Pancreas (tissue), 10 donors: ENCODE results near the gene HIRA. TPM values are rescaled to one million over a fixed set of nuclear protein-coding genes. Genes with fewer than 3 reads are reported as not detected.
"Not testable (repeated sequence)": the region's sequence is repeated elsewhere in the genome, so short reads cannot be mapped to it uniquely, and the experiment has no call there.

Source experiments
- ATAC-seq, 4 donors: fragments of 200-7000 bp; cut with Tn5 transposase; one replicate each; pipeline versions ENCODE4 v1.8.0 to v1.9.1; 2020; ENCODE audit warnings: mild to moderate bottlenecking in 4 of 4, moderate library complexity in 4 of 4
- DNase-seq, 6 donors: peaks; one replicate each; pipeline ENCODE4 v3.0.0-alpha.2; 2020
- FAIRE-seq: peaks from 2 replicates; lab custom pipeline; 2012; peaks lifted over from hg19 to GRCh38; lab: Jason Lieb, UNC
- H3K27ac ChIP-seq, 4 donors: fragments of 200-600 bp; sonication (generic); 1 replicate in 3 of 4; 2 replicates in 1 of 4; pipeline versions ENCODE4 v1.5.0 to v1.8.0; 2020
- H3K27me3 ChIP-seq, 4 donors: fragments of 200-600 bp; one replicate each; pipeline ENCODE4 v1.8.0; 2021
- H3K36me3 ChIP-seq, 3 donors: fragments of 200-600 bp; sonication (generic) in 1 of 3; one replicate each; pipeline versions ENCODE4 v1.5.0 to v1.8.0; 2020 to 2021
- H3K4me1 ChIP-seq, 3 donors: fragments of 200-600 bp; one replicate each; pipeline ENCODE4 v1.8.0; 2021
- H3K4me3 ChIP-seq, 4 donors: fragments of 200-600 bp; sonication (generic) in 2 of 4; one replicate each; pipeline versions ENCODE4 v1.5.0 to v1.8.0; 2020 to 2021
- H3K9me3 ChIP-seq, 4 donors: fragments of 200-600 bp; one replicate each; pipeline ENCODE4 v1.8.0; 2021
- WGBS, 2 donors: extraction: QIAGEN DNeasy Blood & Tissue Kit; methylation state at CpG; one replicate each; pipeline ENCODE4 v1.1.7; 2013; 5-methylcytosine and 5-hydroxymethylcytosine counted together
- intact Hi-C, 3 donors: fragments of 100-400 bp; cut with DNase I; formaldehyde crosslinking; loops; one replicate each; pipeline versions ENCODE4 v1.11.1 to v1.14.2; 2022
- polyA plus RNA-seq, 2 donors: library from polyadenylated mRNA; stranded (reverse); fragments of 200-250 nt; gene quantifications; one replicate each; pipeline ENCODE4 v1.2.3, GENCODE V29; 2013
- total RNA-seq, 6 donors: library from RNA; stranded (reverse); fragmentation: NEBNext Ultra II Directional in 4 of 6; extraction: Animal tissue kit (Norgen Biotek cat#: 25700) in 4 of 6; gene quantifications; one replicate each; pipeline versions ENCODE4 v1.2.1 to v1.2.4, GENCODE V29; 2021 to 2023
- TF ChIP-seq, protein P1 (sequence below), 4 donors: fragments of 200-600 bp; sonication (generic) in 3 of 4; IDR thresholded peaks; one replicate each; pipeline versions ENCODE4 v1.5.0 to v1.8.0; 2021; ENCODE audit warnings: antibody characterized with exemption in 4 of 4
- donor health status: healthy with polysubstance abuse.
- donor health status: DM: no; HTN: no; CAD: no; lungs with moderate emphysema.
- donor health status: DM: no; HTN: no; CAD: no.
- donor health status: control.
- donor health status: control.
- donor health status: Bipolar disorder and iron deficiency.
- donor health status: DM: yes; HTN: yes; CAD: no.
- donor health status: DM: no; HTN: no; CAD: no.
- donor health status: DM: no; HTN: no; CAD: no.
- donor health status: DM: yes; HTN: yes; CAD: no.

The HIRA gene
- total and polyA plus RNA-seq, 8 donors, result 6.1 to 14.6 (median 9.5) TPM

DNA sequence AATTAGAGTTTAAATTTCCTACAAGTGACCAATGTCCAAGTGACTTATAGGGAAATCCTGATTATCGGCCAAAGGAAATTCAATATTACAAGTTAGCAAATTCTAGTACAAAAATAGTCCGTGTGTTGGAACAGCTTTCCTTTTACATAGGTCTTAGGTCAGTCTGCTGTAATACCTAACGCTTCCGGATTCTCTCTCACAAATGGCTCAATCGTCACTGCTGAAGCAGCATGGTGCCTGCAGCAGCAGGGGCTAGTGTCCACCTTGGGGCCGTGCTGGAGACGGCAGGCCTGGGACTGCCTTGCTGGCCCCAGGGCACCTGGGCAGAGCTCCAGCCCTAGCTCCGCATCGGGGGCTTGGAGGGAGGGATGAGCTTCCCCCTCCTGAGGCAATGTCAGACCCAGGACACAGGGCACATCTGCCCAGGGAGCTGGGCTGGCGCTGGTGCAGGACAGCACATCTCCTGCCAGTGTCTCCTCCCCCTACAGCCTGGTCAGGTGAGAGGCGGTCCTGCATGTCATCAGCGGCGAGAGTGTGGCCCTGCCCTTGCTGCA, 100.6 kb downstream of the HIRA start:
- no peak for ATAC-seq
- no peaks in the 10 kb centered on the region for H3K9me3 ChIP-seq
- intact Hi-C loops, result no loop called here
- no peak overlapping the region for H3K4me3 ChIP-seq
- H3K27me3 ChIP-seq, result no peaks in the 10 kb centered on the region
- peaks cover 5 to 29% (median 19%) of the 10 kb centered on the region in 3 donors for H3K36me3 ChIP-seq
- no peak for DNase-seq
- 97% methylated on average over 13 of the region's 13 CpGs for WGBS, 2 donors
- no peak for FAIRE-seq
- H3K4me1 ChIP-seq, result no peaks in the 10 kb centered on the region
- TF ChIP-seq, protein P1, sequence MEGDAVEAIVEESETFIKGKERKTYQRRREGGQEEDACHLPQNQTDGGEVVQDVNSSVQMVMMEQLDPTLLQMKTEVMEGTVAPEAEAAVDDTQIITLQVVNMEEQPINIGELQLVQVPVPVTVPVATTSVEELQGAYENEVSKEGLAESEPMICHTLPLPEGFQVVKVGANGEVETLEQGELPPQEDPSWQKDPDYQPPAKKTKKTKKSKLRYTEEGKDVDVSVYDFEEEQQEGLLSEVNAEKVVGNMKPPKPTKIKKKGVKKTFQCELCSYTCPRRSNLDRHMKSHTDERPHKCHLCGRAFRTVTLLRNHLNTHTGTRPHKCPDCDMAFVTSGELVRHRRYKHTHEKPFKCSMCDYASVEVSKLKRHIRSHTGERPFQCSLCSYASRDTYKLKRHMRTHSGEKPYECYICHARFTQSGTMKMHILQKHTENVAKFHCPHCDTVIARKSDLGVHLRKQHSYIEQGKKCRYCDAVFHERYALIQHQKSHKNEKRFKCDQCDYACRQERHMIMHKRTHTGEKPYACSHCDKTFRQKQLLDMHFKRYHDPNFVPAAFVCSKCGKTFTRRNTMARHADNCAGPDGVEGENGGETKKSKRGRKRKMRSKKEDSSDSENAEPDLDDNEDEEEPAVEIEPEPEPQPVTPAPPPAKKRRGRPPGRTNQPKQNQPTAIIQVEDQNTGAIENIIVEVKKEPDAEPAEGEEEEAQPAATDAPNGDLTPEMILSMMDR (IDR thresholded peaks at IDR 0.05), result no peak
- no peak overlapping the region for H3K27ac ChIP-seq

DNA sequence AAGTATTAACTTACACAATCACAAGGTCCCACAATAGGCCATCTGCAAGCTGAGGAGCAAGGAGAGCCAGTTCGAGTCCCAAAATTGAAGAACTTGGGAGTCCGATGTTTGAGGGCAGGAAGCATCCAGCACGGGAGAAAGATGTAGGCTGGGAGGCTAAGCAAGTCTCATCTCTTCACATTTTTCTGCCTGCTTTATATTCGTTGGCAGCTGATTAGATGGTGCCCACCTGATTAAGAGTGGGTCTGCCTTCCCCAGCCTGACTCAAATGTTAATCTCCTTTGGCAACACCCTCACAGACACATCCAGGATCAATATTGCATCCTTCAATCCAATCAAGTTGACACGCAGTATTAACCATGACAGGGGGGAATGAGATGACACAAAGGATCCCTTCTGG, 101.3 kb downstream of the HIRA start:
- 94 to 96% methylated on average over 5 of the region's 5 CpGs for WGBS, 2 donors
- H3K36me3 ChIP-seq, result peaks cover 5 to 27% (median 19%) of the 10 kb centered on the region in 3 donors
- FAIRE-seq, H3K9me3 ChIP-seq, ATAC-seq, DNase-seq, H3K4me1 ChIP-seq, H3K27ac ChIP-seq, intact Hi-C loops, H3K27me3 ChIP-seq, H3K4me3 ChIP-seq: not testable (repeated sequence)

DNA sequence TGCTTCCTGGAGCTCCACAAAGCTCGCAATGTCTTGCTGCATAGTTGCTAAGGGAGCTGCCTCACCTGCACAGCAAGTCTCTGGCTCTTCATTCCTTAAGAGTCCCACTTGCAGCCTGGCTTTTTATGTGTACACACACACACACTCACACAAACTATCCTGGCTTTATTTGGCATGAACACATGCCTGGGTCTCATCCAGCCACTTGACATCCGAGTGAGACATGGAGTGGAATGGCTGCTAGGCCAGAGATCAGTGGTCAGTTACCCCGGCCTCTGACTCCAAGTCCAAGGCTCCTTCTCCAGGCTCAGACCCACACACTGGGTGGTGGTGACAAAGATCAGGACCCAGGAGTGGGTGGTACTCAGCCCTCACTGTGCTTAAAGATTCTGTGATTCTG, 102.1 kb downstream of the HIRA start:
- DNase-seq (no peak), ATAC-seq (no peak), FAIRE-seq (no peak)
- H3K4me1 ChIP-seq, result no peaks in the 10 kb centered on the region
- no peaks in the 10 kb centered on the region for H3K27me3 ChIP-seq
- no peak overlapping the region for H3K4me3 ChIP-seq
- intact Hi-C loops, result no loop called here
- TF ChIP-seq, protein P1 (IDR thresholded peaks at IDR 0.05), result no peak
- H3K27ac ChIP-seq, result no peak overlapping the region
- WGBS, 2 donors, result 93 to 98% methylated on average over 3 of the region's 3 CpGs
- peaks cover 5 to 27% (median 19%) of the 10 kb centered on the region in 3 donors for H3K36me3 ChIP-seq
- H3K9me3 ChIP-seq, result no peaks in the 10 kb centered on the region

DNA sequence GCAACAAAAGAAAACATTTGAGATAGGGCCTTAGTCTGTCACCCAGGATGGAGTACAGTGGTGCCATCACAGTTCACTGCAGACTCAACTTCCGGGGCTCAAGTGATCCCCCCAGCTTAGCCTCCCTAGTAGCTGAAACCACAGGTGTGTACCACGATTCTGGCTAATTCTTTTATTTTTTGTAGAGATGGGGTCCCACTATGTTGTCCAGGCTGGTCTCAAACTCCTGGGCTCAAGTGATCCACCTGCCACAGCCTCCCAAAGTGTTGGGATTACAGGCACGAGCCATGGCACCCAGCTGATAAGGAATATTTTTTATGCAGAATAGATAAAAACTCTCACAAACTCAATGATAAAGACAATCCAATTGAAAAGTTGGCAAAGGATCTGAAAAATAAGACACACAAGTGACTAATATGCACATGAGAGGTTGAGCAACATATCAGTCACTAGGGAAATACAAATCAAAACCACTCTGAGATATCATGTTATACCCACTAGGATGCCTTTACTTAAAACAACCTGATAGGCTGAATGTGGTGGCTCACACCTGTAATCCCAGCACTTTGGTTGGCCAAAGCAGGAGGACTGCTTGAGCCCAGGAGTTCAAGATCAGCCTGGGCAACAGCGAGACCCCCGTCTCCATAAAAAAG, 106.1 kb downstream of the HIRA start:
- ATAC-seq (no peak), DNase-seq (no peak), FAIRE-seq (no peak)
- Histone ChIP-seq H3K27me3 (no peaks in the 10 kb centered on the region), H3K36me3 (peaks cover 0 to 9% (median 3%) of the 10 kb centered on the region in 3 donors), H3K4me1 (no peaks in the 10 kb centered on the region), H3K27ac (no peak overlapping the region), H3K4me3 (no peak overlapping the region), H3K9me3 (no peaks in the 10 kb centered on the region)
- WGBS, 2 donors, result 86% methylated on average over 5 of the region's 5 CpGs
- intact Hi-C loops, result no loop called here
- TF ChIP-seq, protein P1 (IDR thresholded peaks at IDR 0.05), result no peak

DNA sequence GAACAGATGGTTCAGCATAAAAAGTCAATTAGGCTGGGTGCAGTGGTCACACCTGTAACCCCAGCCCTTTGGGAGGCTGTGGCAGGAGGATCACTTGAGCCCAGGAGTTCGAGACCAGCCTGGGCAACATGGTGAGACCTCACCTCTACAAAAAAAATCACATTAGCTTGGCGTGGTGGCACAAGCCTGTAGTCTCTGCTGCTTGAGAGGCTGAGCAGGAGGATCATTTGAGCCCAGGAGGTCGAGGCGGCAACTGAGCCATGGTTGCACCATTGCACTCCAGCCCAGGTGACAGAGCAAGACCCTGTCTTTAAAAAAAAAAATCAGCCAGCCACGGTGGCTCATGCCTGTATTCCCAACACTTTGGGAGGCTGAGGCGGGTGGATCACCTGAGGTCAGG, 108.1 kb downstream of the HIRA start:
- ATAC-seq, intact Hi-C loops, H3K4me1 ChIP-seq, H3K27me3 ChIP-seq, H3K27ac ChIP-seq, H3K9me3 ChIP-seq, H3K4me3 ChIP-seq, FAIRE-seq, DNase-seq, H3K36me3 ChIP-seq: not testable (repeated sequence)
- 88% methylated on average over 6 of the region's 6 CpGs for WGBS, 2 donors

DNA sequence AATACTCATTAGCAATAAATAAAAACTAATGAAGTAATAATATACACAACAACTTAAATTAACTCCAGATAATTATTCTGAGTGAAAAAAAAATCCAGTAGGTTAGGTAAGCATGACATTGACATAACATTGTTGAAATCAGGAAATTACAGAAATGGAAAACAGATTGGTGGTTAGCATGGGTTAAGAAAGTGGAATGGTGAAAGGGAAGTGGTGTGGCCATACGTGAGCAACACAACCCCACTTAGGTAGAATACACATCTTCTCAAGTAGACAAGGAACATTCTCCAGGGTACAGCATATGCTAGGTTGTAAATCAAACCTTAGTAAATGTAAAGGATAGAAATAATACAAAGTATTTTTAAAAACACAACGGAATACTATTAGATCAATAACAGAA, 109.8 kb downstream of the HIRA start:
- TF ChIP-seq, protein P1 (IDR thresholded peaks at IDR 0.05), result no peak
- Histone ChIP-seq H3K9me3 (peaks cover 0 to 3% (median 0%) of the 10 kb centered on the region in 4 donors), H3K27me3 (no peaks in the 10 kb centered on the region), H3K4me3 (no peak overlapping the region), H3K27ac (no peak overlapping the region), H3K36me3 (no peaks in the 10 kb centered on the region), H3K4me1 (no peaks in the 10 kb centered on the region)
- WGBS, 2 donors, result 73 to 83% methylated on average over 2 of the region's 2 CpGs
- DNase-seq, result no peak
- intact Hi-C loops, result no loop called here
- FAIRE-seq, result no peak
- no peak for ATAC-seq

DNA sequence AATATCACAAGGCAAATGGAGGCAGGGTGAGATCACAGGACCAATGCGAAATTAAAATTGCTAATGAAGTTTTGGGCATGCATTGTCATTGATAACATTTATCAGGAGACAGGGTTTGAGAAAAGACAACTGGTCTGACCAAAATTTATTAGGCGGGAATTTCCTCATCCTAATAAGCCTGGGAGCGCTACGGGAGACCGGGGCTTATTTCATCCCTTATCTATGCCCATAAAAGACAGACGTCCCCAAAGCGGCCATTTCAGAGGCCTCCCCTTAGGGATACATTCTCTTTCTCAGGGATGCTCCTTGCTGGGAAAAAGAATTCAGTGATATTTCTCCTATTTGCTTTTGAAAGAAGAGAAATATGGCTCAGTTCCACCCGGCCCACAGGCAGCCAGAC, 111.4 kb downstream of the HIRA start:
- H3K36me3 ChIP-seq, H3K27ac ChIP-seq, ATAC-seq, H3K27me3 ChIP-seq, H3K9me3 ChIP-seq, intact Hi-C loops, DNase-seq, FAIRE-seq, H3K4me1 ChIP-seq, H3K4me3 ChIP-seq: not testable (repeated sequence)
- WGBS, 2 donors, result 91 to 92% methylated on average over 8 of the region's 8 CpGs
